Stimulated activated CD8-positive, alpha-beta memory T cell treated with anti-CD3 and anti-CD28 coated beads, Interleukin-7, amount 100 ng/mL, for 24 hours (primary cell): ENCODE results near the gene ACOX1.

Experiments
- DNase-seq: peaks from one replicate; pipeline ENCODE4 v3.0.0-alpha.2; 2020; ENCODE audit warnings: low read depth

Gene ACOX1

DNA sequence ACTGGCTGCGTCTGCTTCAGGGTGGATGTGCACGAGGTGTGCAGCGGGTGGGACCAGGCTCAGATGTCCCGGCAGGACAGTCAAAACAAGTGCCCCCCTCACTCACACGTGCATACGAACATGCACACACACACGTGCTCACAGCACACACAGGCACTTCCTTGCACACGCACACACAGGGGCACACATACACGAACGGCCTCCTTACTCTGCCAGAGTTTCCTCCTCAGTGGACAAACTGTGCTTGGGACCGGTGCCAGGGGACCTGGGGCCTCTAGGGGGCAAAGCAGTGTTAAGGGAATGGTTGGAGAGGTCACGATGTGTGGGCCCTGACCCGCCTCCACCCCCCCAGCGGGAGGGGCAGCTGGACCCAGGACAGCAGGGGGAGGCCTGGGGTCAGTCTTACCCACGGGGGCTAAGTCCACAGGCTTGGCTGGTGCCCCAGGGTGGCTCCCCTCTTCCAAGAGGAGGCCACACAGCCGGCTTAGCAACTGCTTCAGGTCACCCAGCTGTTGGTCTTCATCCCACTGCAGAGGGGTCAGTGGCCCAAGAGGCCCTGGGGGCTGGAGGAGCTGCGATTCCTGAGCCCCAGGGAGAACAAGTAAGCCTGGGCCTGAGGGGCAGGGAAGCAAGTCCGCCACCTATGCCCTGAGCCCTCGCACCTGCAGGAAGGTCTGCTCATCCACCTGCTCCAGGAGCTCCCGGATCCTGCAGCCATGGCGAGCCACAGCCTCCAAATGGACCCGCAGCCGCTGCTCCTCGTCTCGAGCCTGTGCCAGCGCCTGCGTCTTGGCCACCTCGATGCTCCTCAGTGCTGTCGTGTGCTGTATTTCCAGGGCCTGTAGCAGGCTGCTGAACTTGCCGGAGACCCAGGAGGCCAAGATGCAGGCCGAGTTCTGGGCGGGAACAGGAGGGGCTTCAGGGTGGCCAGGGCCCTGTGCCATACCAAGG, 87.1 kb downstream of the ACOX1 start:
- DNase-seq, result no peak
